GM18517 (cell line): ENCODE data around the gene MEGF9.
"Not testable (repeated sequence)": the region's sequence is repeated elsewhere in the genome, so short reads cannot be mapped to it uniquely, and the experiment has no call there.

Experiments used
- ATAC-seq: cut with Tn5 transposase; IDR thresholded peaks from one replicate; pipeline ENCODE4 v1.9.1; 2021; ENCODE audit warnings: mild to moderate bottlenecking, moderate library complexity; ENCODE audit not compliant: unreplicated experiment

Gene MEGF9

GRCh38 chr9:120663380-120663779 lies 50.9 kb downstream of the MEGF9 start:
- no peak for ATAC-seq

GRCh38 chr9:120662513-120662912 lies 51.8 kb downstream of the MEGF9 start:
- ATAC-seq, result no peak

- no peak for ATAC-seq
Measured at GRCh38 chr9:120659676-120660075, 54.6 kb downstream of the MEGF9 start.

- ATAC-seq, result no peak
Measured at GRCh38 chr9:120659209-120659608, 55.1 kb downstream of the MEGF9 start.

GRCh38 chr9:120655005-120655622 lies 59.2 kb downstream of the MEGF9 start:
- ATAC-seq, result no peak

- ATAC-seq, result no peak
Measured at GRCh38 chr9:120654272-120654671, 60.0 kb downstream of the MEGF9 start.

- ATAC-seq, result no peak
Measured at GRCh38 chr9:120653762-120654161, 60.5 kb downstream of the MEGF9 start.

GRCh38 chr9:120652934-120653333 lies 61.3 kb downstream of the MEGF9 start:
- ATAC-seq, result no peak

GRCh38 chr9:120650352-120650751 lies 63.9 kb downstream of the MEGF9 start:
- ATAC-seq, result no peak

- ATAC-seq, result no peak
Measured at GRCh38 chr9:120648581-120649197, 65.6 kb downstream of the MEGF9 start.

- ATAC-seq, result no peak
Measured at GRCh38 chr9:120646948-120647347, 67.3 kb downstream of the MEGF9 start.

- ATAC-seq, result no peak
Measured at GRCh38 chr9:120645760-120646159, 68.5 kb downstream of the MEGF9 start.

- no peak for ATAC-seq
Measured at GRCh38 chr9:120643061-120643460, 71.2 kb downstream of the MEGF9 start.

GRCh38 chr9:120642129-120642770 lies 72.0 kb downstream of the MEGF9 start:
- ATAC-seq, result no peak

GRCh38 chr9:120640874-120641273 lies 73.4 kb downstream of the MEGF9 start:
- ATAC-seq, result not testable (repeated sequence)

- no peak for ATAC-seq
Measured at GRCh38 chr9:120640380-120640779, 73.9 kb downstream of the MEGF9 start.

- no peak for ATAC-seq
Measured at GRCh38 chr9:120637919-120638318, 76.4 kb downstream of the MEGF9 start.

- no peak for ATAC-seq
Measured at GRCh38 chr9:120636194-120636957, 77.9 kb downstream of the MEGF9 start.

GRCh38 chr9:120635011-120635410 lies 79.3 kb downstream of the MEGF9 start:
- no peak for ATAC-seq

- ATAC-seq, result no peak
Measured at GRCh38 chr9:120630333-120630732, 83.9 kb downstream of the MEGF9 start.

GRCh38 chr9:120628925-120629497 lies 85.3 kb downstream of the MEGF9 start:
- ATAC-seq, result not testable (repeated sequence)
